Hepatocyte (in vitro differentiated cells): ENCODE data around the gene AP1G1. TPM values are rescaled to one million over a fixed set of nuclear protein-coding genes. Genes with fewer than 3 reads are reported as not detected.

ENCODE experiments used
- DNase-seq: peaks from one replicate; pipeline ENCODE4 v3.0.0-alpha.2; 2016; ENCODE audit warnings: low spot score
- H2AFZ ChIP-seq: fragments of 200-600 bp; sonication (generic); 2 replicates; pipeline ENCODE4 v1.6.0; 2016; ENCODE audit warnings: antibody characterized with exemption, mild to moderate bottlenecking
- H3K27ac ChIP-seq: fragments of 200-600 bp; sonication (generic); 2 replicates; pipeline ENCODE4 v1.5.1; 2016; ENCODE audit warnings: mild to moderate bottlenecking
- H3K27me3 ChIP-seq: fragments of 200-600 bp; sonication (generic); 2 replicates; pipeline ENCODE4 v1.6.1; 2016
- H3K36me3 ChIP-seq: fragments of 200-600 bp; sonication (generic); replicated peaks from 2 replicates; pipeline ENCODE4 v1.5.1; 2016; ENCODE audit warnings: low read depth; ENCODE audit not compliant: insufficient read depth
- H3K4me1 ChIP-seq: fragments of 200-600 bp; sonication (generic); 2 replicates; pipeline ENCODE4 v1.5.1; 2016; ENCODE audit warnings: mild to moderate bottlenecking, moderate library complexity; ENCODE audit not compliant: insufficient read depth
- H3K4me2 ChIP-seq: fragments of 200-600 bp; sonication (generic); 2 replicates; pipeline ENCODE4 v1.6.0; 2016
- H3K4me3 ChIP-seq: fragments of 200-600 bp; sonication (generic); 2 replicates; pipeline ENCODE4 v1.5.1; 2016; ENCODE audit warnings: mild to moderate bottlenecking
- H3K79me2 ChIP-seq: fragments of 200-600 bp; sonication (generic); 2 replicates; pipeline ENCODE4 v1.6.0; 2017; ENCODE audit warnings: mild to moderate bottlenecking
- H3K9me2 ChIP-seq: fragments of 200-600 bp; sonication (generic); replicated peaks from 2 replicates; pipeline ENCODE4 v1.6.0; 2017; ENCODE audit warnings: mild to moderate bottlenecking; ENCODE audit not compliant: insufficient read depth
- H3K9me3 ChIP-seq: fragments of 200-600 bp; sonication (generic); 2 replicates; pipeline ENCODE4 v1.5.1; 2016; ENCODE audit warnings: low read depth, mild to moderate bottlenecking
- H4K20me1 ChIP-seq: fragments of 200-600 bp; sonication (generic); 2 replicates; pipeline ENCODE4 v1.6.0; 2016; ENCODE audit warnings: mild to moderate bottlenecking; ENCODE audit not compliant: insufficient read depth, poor library complexity, severe bottlenecking
- EZH2 ChIP-seq: fragments of 200-600 bp; sonication (generic); IDR thresholded peaks from 2 replicates; pipeline ENCODE4 v1.6.1; 2016; ENCODE audit warnings: antibody characterized with exemption, mild to moderate bottlenecking, borderline replicate concordance
- EZH2phosphoT487 ChIP-seq: fragments of 200-600 bp; sonication (generic); IDR thresholded peaks from one replicate; pipeline ENCODE4 v1.6.1; 2018; ENCODE audit warnings: antibody characterized with exemption, mild to moderate bottlenecking, low read depth, moderate library complexity; ENCODE audit not compliant: unreplicated experiment, severe bottlenecking
- WGBS: methylation state at CpG from one replicate; pipeline ENCODE4 v1.1.6; 2016; ENCODE audit warnings: low lambda C conversion rate; ENCODE audit errors: missing lambda C conversion rate; 5-methylcytosine and 5-hydroxymethylcytosine counted together
- polyA plus RNA-seq: library from polyadenylated mRNA; unstranded; fragments of >200 nt; fragmentation: Nextera tagmentation; extraction: Ambion mirVana; gene quantifications from 2 replicates; pipeline ENCODE4 v1.2.1, GENCODE V29; 2016
- total RNA-seq: library from RNA; depleted of rRNA; stranded (reverse); fragments of >200 nt; gene quantifications from 2 replicates; pipeline ENCODE4 v1.2.3, GENCODE V29; 2014
- TF ChIP-seq, protein P1 (sequence below): fragments of 200-600 bp; sonication (generic); IDR thresholded peaks from 2 replicates; pipeline ENCODE4 v1.5.1; 2016; ENCODE audit warnings: antibody characterized with exemption, mild to moderate bottlenecking; ENCODE audit not compliant: poor library complexity

AP1G1 gene
- total and polyA plus RNA-seq, 2 experiments from 2014 or later = 28.3 to 96.2 TPM

DNA sequence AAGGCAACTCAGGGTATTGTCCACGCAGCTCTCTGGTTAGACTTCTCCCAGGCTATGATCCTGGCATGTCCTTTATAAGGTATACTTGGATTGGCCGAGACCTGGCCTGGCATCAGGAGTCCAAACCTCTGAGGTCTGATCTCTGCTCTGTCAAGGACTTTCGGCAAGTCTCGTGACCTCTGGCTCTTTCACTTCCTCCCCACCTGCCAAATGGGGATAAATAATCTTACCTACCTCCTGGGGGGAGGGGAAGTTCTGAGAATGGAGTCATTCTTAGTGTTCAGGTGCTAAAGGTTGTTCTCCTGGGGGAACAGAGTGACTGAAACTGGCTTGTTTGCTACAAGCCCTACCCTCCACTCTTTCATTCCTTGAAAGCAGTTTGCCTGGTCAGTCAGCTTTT, 44.8 kb upstream of the AP1G1 start:
- H3K4me2 ChIP-seq = no peak overlapping the region
- no peaks in the 10 kb centered on the region for H3K9me3 ChIP-seq
- no peaks in the 10 kb centered on the region for H3K36me3 ChIP-seq
- no peak overlapping the region for H3K27ac ChIP-seq
- H2AFZ ChIP-seq = no peak overlapping the region
- TF ChIP-seq EZH2phosphoT487 = no peak
- no peak for TF ChIP-seq EZH2
- TF ChIP-seq, protein P1, sequence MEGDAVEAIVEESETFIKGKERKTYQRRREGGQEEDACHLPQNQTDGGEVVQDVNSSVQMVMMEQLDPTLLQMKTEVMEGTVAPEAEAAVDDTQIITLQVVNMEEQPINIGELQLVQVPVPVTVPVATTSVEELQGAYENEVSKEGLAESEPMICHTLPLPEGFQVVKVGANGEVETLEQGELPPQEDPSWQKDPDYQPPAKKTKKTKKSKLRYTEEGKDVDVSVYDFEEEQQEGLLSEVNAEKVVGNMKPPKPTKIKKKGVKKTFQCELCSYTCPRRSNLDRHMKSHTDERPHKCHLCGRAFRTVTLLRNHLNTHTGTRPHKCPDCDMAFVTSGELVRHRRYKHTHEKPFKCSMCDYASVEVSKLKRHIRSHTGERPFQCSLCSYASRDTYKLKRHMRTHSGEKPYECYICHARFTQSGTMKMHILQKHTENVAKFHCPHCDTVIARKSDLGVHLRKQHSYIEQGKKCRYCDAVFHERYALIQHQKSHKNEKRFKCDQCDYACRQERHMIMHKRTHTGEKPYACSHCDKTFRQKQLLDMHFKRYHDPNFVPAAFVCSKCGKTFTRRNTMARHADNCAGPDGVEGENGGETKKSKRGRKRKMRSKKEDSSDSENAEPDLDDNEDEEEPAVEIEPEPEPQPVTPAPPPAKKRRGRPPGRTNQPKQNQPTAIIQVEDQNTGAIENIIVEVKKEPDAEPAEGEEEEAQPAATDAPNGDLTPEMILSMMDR = no peak
- no peaks in the 10 kb centered on the region for H3K27me3 ChIP-seq
- H3K79me2 ChIP-seq = peaks cover 20% of the 10 kb centered on the region
- H3K9me2 ChIP-seq = no peaks in the 10 kb centered on the region
- H3K4me1 ChIP-seq = no peaks in the 10 kb centered on the region
- WGBS = 81% methylated on average over 4 of the region's 4 CpGs
- H4K20me1 ChIP-seq = no peaks in the 10 kb centered on the region
- no peak for DNase-seq
- H3K4me3 ChIP-seq = no peak overlapping the region

DNA sequence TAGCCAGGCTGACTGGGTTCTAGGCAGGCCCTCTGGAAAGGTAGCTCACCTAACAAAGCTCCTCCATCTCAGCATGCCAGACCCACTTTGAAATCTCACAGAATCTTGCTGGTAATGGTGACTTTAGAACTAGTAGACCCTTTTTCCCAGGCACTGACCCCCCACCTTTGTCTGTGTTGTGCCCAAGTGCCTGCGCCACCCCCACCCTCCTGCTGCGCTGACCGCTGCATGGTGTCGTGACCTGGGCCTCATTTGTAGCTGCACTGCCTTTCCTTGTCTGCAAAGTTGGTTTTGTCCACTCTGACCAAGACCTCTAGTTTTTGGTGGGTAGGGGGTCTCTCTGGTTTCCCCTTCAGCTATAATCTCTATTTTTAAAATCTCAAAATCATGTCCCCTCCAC, 43.9 kb upstream of the AP1G1 start:
- H3K36me3 ChIP-seq = no peaks in the 10 kb centered on the region
- TF ChIP-seq EZH2phosphoT487 = no peak
- TF ChIP-seq EZH2 = no peak
- TF ChIP-seq, protein P1 = no peak
- H2AFZ ChIP-seq = no peak overlapping the region
- no peaks in the 10 kb centered on the region for H3K9me3 ChIP-seq
- no peak overlapping the region for H3K27ac ChIP-seq
- H3K4me1 ChIP-seq = peaks cover under 1% of the 10 kb centered on the region
- DNase-seq = no peak
- H4K20me1 ChIP-seq = peaks cover 1% of the 10 kb centered on the region
- peaks cover 25% of the 10 kb centered on the region for H3K79me2 ChIP-seq
- H3K27me3 ChIP-seq = no peaks in the 10 kb centered on the region
- no peak overlapping the region for H3K4me3 ChIP-seq
- no peak overlapping the region for H3K4me2 ChIP-seq
- 89% methylated on average over 4 of the region's 4 CpGs for WGBS
- no peaks in the 10 kb centered on the region for H3K9me2 ChIP-seq

DNA sequence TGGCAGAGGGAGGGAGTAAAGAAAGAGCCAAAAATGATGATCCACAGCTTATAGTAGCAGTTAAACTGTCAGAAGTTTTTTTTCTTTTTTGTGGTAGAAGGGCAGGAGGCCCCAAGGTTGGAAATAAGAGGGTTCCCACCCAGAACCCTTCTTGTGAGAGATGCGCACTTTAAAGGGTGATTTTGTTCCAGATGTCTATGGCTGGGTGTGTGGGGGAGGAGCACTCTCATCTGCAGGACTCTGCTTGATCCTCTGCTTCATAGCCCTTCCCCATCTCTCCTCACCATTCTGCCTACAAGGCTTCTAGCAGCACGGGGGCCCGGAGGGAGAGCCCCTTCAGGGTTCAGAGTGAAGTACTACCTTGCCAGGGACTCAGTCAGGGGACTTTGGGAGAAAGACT, 43.5 kb upstream of the AP1G1 start:
- no peaks in the 10 kb centered on the region for H3K9me2 ChIP-seq
- H3K4me1 ChIP-seq = peaks cover 5% of the 10 kb centered on the region
- H3K4me2 ChIP-seq = no peak overlapping the region
- WGBS = 96% methylated on average over 3 of the region's 3 CpGs
- H2AFZ ChIP-seq = no peak overlapping the region
- H3K9me3 ChIP-seq = no peaks in the 10 kb centered on the region
- peaks cover 3% of the 10 kb centered on the region for H4K20me1 ChIP-seq
- no peak overlapping the region for H3K4me3 ChIP-seq
- no peak for DNase-seq
- peaks cover 28% of the 10 kb centered on the region for H3K79me2 ChIP-seq
- H3K36me3 ChIP-seq = no peaks in the 10 kb centered on the region
- TF ChIP-seq, protein P1 = no peak
- TF ChIP-seq EZH2 (no peak), EZH2phosphoT487 (no peak)
- no peaks in the 10 kb centered on the region for H3K27me3 ChIP-seq
- no peak overlapping the region for H3K27ac ChIP-seq

DNA sequence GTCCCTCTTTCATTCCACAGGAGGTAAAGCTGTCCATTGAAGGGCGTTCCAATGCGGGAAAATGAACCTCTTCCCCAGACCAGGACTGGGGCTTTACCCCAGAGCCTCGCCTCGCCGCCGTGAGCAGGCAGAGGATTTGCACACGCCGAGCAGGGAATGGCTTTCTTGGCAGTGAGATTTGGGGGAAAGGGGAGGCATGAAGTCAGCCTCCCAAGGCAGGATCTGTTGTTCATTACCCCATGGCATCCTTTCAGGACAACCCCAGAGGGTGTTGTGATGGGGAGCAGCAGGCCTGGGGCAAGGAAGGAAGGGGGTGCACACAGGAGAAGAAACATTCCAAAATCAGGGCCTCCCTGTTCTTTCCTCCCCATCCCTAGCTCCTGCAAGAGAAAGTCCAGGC, 43.1 kb upstream of the AP1G1 start:
- DNase-seq = no peak
- no peaks in the 10 kb centered on the region for H3K36me3 ChIP-seq
- peaks cover 32% of the 10 kb centered on the region for H3K79me2 ChIP-seq
- no peak overlapping the region for H3K4me2 ChIP-seq
- peaks cover 9% of the 10 kb centered on the region for H3K4me1 ChIP-seq
- no peak overlapping the region for H2AFZ ChIP-seq
- H3K9me3 ChIP-seq = no peaks in the 10 kb centered on the region
- TF ChIP-seq EZH2phosphoT487 = no peak
- TF ChIP-seq EZH2 = no peak
- TF ChIP-seq, protein P1 = no peak
- no peak overlapping the region for H3K27ac ChIP-seq
- H3K27me3 ChIP-seq = no peaks in the 10 kb centered on the region
- WGBS = 97% methylated on average over 8 of the region's 8 CpGs
- H4K20me1 ChIP-seq = peaks cover 3% of the 10 kb centered on the region
- H3K4me3 ChIP-seq = no peak overlapping the region
- H3K9me2 ChIP-seq = no peaks in the 10 kb centered on the region
